Muscle of leg (tissue), 16 donors: ENCODE results near the gene MRPL17. TPM values are rescaled to one million over a fixed set of nuclear protein-coding genes. Genes with fewer than 3 reads are reported as not detected.

Source experiments
- DNase-seq: peaks from one replicate; pipeline ENCODE4 v3.0.0; 2013
- H3K27ac ChIP-seq: one replicate; pipeline ENCODE4 v1.5.1; 2013; ENCODE audit warnings: mild to moderate bottlenecking, low read length, control low read depth
- H3K27me3 ChIP-seq: one replicate; pipeline ENCODE4 v1.6.1; 2013; ENCODE audit warnings: low read length; ENCODE audit not compliant: control insufficient read depth, insufficient read depth
- H3K36me3 ChIP-seq: one replicate; pipeline ENCODE4 v1.6.1; 2013; ENCODE audit warnings: low read length; ENCODE audit not compliant: control insufficient read depth, insufficient read depth
- H3K4me1 ChIP-seq: one replicate; pipeline ENCODE4 v1.6.1; 2013; ENCODE audit warnings: low read length; ENCODE audit not compliant: control insufficient read depth, insufficient read depth
- H3K4me3 ChIP-seq: one replicate; pipeline ENCODE4 v1.5.1; 2013; ENCODE audit warnings: low read length, control low read depth
- H3K9me3 ChIP-seq: replicated peaks from 2 replicates; pipeline ENCODE4 v1.6.1; 2013; ENCODE audit warnings: low read depth, low read length; ENCODE audit not compliant: control insufficient read depth
- WGBS: methylation state at CpG from one replicate; pipeline ENCODE4 v1.1.5; 2013; ENCODE audit warnings: missing lambda C conversion rate; ENCODE audit not compliant: insufficient coverage; 5-methylcytosine and 5-hydroxymethylcytosine counted together
- long read RNA-seq, 11 donors: transcript quantifications; one replicate each; lab custom pipeline, GENCODE V29; 2026
- polyA plus RNA-seq, 8 donors: library from polyadenylated mRNA; unstranded; fragments of 120-200 nt; gene quantifications; one replicate each; pipeline versions ENCODE4 v1.2.1 to v1.2.3, GENCODE V29; 2013; ENCODE audit warnings: inconsistent platforms in 1 of 8, low replicate concordance in 1 of 8; ENCODE audit not compliant: insufficient read length in 8 of 8, insufficient read depth in 1 of 8
- total RNA-seq: library from RNA; stranded (reverse); fragments of 120-200 nt; gene quantifications from one replicate; pipeline ENCODE4 v1.2.4, GENCODE V29; 2013

MRPL17 gene
- total RNA-seq (37.2 TPM), polyA plus RNA-seq (10 to 100 TPM; 63.5 to 86.7 (median 71.7) TPM)
- long read RNA-seq, donor 1, transcript MRPL17-201 (3 exons, 1,969 nt): major isoform, 12 of 22 reads
- long read RNA-seq, donor 1, transcript MRPL17-202 (2 exons, 1,002 nt): minor isoform, 10 of 22 reads
- long read RNA-seq, donor 1, partial matches to known transcripts: 0 of 22 reads
- long read RNA-seq, donor 1, other reads (novel, unspliced or antisense): 0 of 22 reads
- long read RNA-seq, donor 2, partial matches to known transcripts: 0 of 5 reads
- long read RNA-seq, donor 2, other reads (novel, unspliced or antisense): 0 of 5 reads
- long read RNA-seq, donor 3, transcript MRPL17-202 (2 exons, 1,002 nt): minor isoform, 23 of 52 reads
- long read RNA-seq, donor 3, transcript MRPL17-201 (3 exons, 1,969 nt): major isoform, 29 of 52 reads
- long read RNA-seq, donor 3, partial matches to known transcripts: 0 of 52 reads
- long read RNA-seq, donor 3, other reads (novel, unspliced or antisense): 0 of 52 reads
- long read RNA-seq, donor 4, transcript MRPL17-201 (3 exons, 1,969 nt): major isoform, 28 of 39 reads
- long read RNA-seq, donor 4, transcript MRPL17-202 (2 exons, 1,002 nt): minor isoform, 11 of 39 reads
- long read RNA-seq, donor 4, partial matches to known transcripts: 0 of 39 reads
- long read RNA-seq, donor 4, other reads (novel, unspliced or antisense): 0 of 39 reads
- long read RNA-seq, donor 5, transcript MRPL17-201 (3 exons, 1,969 nt): major isoform, 92 of 152 reads
- long read RNA-seq, donor 5, transcript MRPL17-202 (2 exons, 1,002 nt): minor isoform, 46 of 152 reads
- long read RNA-seq, donor 5, partial matches to known transcripts: 13 of 152 reads
- long read RNA-seq, donor 5, other reads (novel, unspliced or antisense): 0 of 152 reads
- long read RNA-seq, donor 6, transcript MRPL17-202 (2 exons, 1,002 nt): minor isoform, 30 of 98 reads
- long read RNA-seq, donor 6, transcript MRPL17-201 (3 exons, 1,969 nt): major isoform, 68 of 98 reads
- long read RNA-seq, donor 6, partial matches to known transcripts: 0 of 98 reads
- long read RNA-seq, donor 6, other reads (novel, unspliced or antisense): 0 of 98 reads
- long read RNA-seq, donor 7, transcript MRPL17-202 (2 exons, 1,002 nt): minor isoform, 20 of 67 reads
- long read RNA-seq, donor 7, transcript MRPL17-201 (3 exons, 1,969 nt): major isoform, 47 of 67 reads
- long read RNA-seq, donor 7, partial matches to known transcripts: 0 of 67 reads
- long read RNA-seq, donor 7, other reads (novel, unspliced or antisense): 0 of 67 reads
- long read RNA-seq, donor 8, transcript MRPL17-202 (2 exons, 1,002 nt): minor isoform, 13 of 44 reads
- long read RNA-seq, donor 8, transcript MRPL17-201 (3 exons, 1,969 nt): major isoform, 31 of 44 reads
- long read RNA-seq, donor 8, partial matches to known transcripts: 0 of 44 reads
- long read RNA-seq, donor 8, other reads (novel, unspliced or antisense): 0 of 44 reads
- long read RNA-seq, donor 9, transcript MRPL17-201 (3 exons, 1,969 nt): major isoform, 34 of 48 reads
- long read RNA-seq, donor 9, transcript MRPL17-202 (2 exons, 1,002 nt): minor isoform, 14 of 48 reads
- long read RNA-seq, donor 9, partial matches to known transcripts: 0 of 48 reads
- long read RNA-seq, donor 9, other reads (novel, unspliced or antisense): 0 of 48 reads
- long read RNA-seq, donor 10, transcript MRPL17-202 (2 exons, 1,002 nt): minor isoform, 7 of 48 reads
- long read RNA-seq, donor 10, transcript MRPL17-201 (3 exons, 1,969 nt): major isoform, 40 of 48 reads
- long read RNA-seq, donor 10, partial matches to known transcripts: 0 of 48 reads
- long read RNA-seq, donor 10, other reads (novel, unspliced or antisense): 0 of 48 reads
- long read RNA-seq, donor 11, transcript MRPL17-201 (3 exons, 1,969 nt): major isoform, 25 of 38 reads
- long read RNA-seq, donor 11, transcript MRPL17-202 (2 exons, 1,002 nt): minor isoform, 13 of 38 reads
- long read RNA-seq, donor 11, partial matches to known transcripts: 0 of 38 reads
- long read RNA-seq, donor 11, other reads (novel, unspliced or antisense): 0 of 38 reads

DNA sequence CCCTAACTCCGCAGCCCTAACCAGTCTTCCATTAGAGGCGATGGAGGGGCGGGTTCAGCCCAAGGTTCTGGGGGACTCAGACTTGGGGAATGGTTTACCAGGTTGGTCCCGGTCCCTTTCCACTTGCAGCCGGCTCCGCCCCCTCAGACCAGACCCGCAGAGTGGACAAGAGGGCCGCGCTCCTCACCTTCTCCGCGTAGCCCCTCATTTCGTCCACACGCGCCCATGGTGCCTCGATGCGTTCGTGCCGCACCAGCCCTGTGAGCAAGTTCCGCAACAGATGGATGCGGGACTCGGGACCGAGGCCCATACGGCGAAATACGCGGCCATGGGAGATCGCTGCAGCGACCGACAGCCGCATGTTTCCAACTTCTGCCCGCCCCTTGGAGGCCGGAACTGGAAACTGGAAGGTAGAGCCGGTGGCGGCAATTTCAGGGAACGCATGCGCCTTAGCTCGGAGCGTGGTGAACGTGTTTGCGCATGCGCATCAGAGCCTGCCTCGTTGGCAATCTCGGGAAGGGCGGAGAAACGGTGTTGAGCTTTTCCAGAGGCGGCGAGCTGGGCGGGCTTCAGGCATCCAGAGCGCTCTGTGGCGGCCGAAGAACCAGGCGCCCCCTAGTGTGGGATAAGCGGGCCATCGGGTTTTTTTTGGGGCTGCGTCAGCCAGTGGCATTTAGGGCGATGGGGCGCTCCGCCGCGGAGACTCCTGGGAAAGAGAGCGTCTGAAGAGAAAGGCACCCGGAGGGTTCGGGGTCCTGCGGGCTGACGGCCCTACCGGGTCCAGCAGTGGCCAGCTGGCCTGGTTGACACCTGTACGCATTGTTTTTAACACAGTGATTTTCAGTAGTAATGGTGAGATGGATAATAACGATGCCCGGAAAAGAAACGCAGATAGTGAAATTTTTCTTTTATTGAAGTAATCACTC lies at the start of gene MRPL17:
MRPL17 (minus strand) TSS at position 405 of the 926 bp plus-strand sequence; CDS start at position 361, 44 bp downstream.
- peak; percentile 100 for DNase-seq
- WGBS: under 1% methylated on average over 65 of the region's 70 CpGs
- H3K4me1 ChIP-seq: peaks cover 14% of the 10 kb centered on the region
- H3K4me3 ChIP-seq: peak within 1 kb of the TSS; percentile 90
- H3K9me3 ChIP-seq: no peaks in the 10 kb centered on the region
- H3K36me3 ChIP-seq: peaks cover 25% of the 10 kb centered on the region
- no peaks in the 10 kb centered on the region for H3K27me3 ChIP-seq
- H3K27ac ChIP-seq: peak within 1 kb of the TSS; percentile 98

- H3K4me1 ChIP-seq: no peaks in the 10 kb centered on the region
- H3K9me3 ChIP-seq: peaks cover 3% of the 10 kb centered on the region
- no peaks in the 10 kb centered on the region for H3K27me3 ChIP-seq
- WGBS: no CpG with 5 or more reads among the region's 6 CpGs
- H3K27ac ChIP-seq: no peak overlapping the region
- no peaks in the 10 kb centered on the region for H3K36me3 ChIP-seq
- no peak for DNase-seq
- no peak overlapping the region for H3K4me3 ChIP-seq
Measured at GRCh38 chr11:6727971-6728760, 45.0 kb upstream of the MRPL17 start.

DNA sequence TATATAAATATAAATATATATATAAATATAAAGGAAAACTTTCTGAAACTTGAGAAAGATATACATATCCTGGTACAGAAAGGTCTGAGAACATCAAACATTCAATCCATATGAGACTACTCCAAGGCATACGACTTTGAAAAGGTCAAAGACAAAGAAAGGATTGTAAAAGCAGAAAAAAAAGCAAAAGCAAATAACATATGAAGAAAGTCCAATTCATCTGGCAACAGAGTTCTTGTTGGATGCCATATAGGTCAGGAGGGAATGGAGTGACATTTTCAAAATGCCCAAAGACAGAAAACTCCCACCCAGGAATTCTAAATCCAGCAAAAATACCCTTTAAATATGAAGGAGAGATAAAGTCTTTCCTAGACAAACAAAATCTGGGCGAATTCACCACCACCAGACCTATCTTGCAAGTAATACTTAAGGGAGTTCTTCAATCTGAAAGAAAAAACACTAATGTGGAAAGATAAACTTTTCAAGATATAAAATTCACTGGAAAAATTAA lies 42.3 kb upstream of the MRPL17 start:
- WGBS: no CpG with 5 or more reads among the region's 2 CpGs
- H3K27me3 ChIP-seq: no peaks in the 10 kb centered on the region
- no peak overlapping the region for H3K4me3 ChIP-seq
- H3K27ac ChIP-seq: no peak overlapping the region
- DNase-seq: no peak
- no peaks in the 10 kb centered on the region for H3K36me3 ChIP-seq
- H3K9me3 ChIP-seq: peaks cover 3% of the 10 kb centered on the region
- peaks cover 4% of the 10 kb centered on the region for H3K4me1 ChIP-seq

- peaks cover 3% of the 10 kb centered on the region for H3K9me3 ChIP-seq
- no CpG with 5 or more reads among the region's 1 CpG for WGBS
Measured at GRCh38 chr11:6724013-6724412, 40.9 kb upstream of the MRPL17 start.

DNA sequence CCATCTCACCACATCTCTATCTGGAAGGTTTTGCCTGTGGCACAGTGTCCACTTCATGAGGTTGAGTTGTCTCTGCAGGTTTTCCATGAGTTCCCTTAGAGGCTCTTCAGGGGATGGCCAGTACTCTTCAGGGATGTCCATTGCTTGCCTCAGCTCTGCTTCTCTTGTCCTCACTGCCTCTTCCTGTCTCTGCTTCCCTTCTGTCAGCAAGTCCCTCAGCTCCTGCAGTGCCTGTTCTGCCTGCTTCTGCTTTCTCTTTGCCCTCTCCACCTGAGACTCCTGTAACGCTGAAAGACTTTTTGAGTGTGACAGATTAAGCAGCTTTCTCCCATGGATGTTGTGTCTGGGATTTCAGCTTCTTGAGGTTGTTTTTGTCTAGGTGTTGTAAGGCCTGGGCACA lies 38.2 kb upstream of the MRPL17 start:
- Histone ChIP-seq H3K4me1 (peaks cover 14% of the 10 kb centered on the region), H3K9me3 (no peaks in the 10 kb centered on the region), H3K4me3 (no peak overlapping the region), H3K36me3 (no peaks in the 10 kb centered on the region), H3K27ac (no peak overlapping the region), H3K27me3 (no peaks in the 10 kb centered on the region)
- no CpG with 5 or more reads among the region's 1 CpG for WGBS
- no peak for DNase-seq

More at GRCh38 chr11:6724013-6724412, 40.9 kb upstream of the MRPL17 start:
- no peaks in the 10 kb centered on the region for H3K36me3 ChIP-seq
- DNase-seq: no peak
- H3K27ac ChIP-seq: no peak overlapping the region
- H3K27me3 ChIP-seq: no peaks in the 10 kb centered on the region
- H3K4me3 ChIP-seq: no peak overlapping the region
- H3K4me1 ChIP-seq: peaks cover 14% of the 10 kb centered on the region

DNA sequence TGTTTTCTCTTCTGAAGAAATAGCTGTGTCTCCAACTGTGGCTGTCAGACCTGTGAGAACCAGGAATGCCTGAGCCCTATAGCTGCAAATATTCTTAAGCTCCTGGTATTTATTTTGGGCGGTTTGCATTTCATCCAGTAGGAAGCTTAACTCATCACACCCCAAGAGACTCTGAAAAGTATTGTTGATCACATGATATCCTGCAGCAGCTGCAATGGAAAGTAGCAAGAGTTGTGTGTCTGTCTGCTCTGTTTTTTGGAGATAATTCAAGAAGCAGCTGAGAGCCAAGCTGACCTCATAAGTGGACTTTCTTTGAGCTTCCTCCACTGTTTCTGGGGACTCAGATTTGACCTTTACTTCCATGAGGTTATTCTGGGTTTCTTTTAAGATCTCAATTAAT lies 36.4 kb upstream of the MRPL17 start:
- peak; percentile 93 for DNase-seq
- WGBS: no CpG with 5 or more reads among the region's 1 CpG
- no peaks in the 10 kb centered on the region for H3K9me3 ChIP-seq
- H3K27me3 ChIP-seq: no peaks in the 10 kb centered on the region
- H3K27ac ChIP-seq: peak overlapping the region; percentile 26
- H3K4me3 ChIP-seq: no peak overlapping the region
- no peaks in the 10 kb centered on the region for H3K36me3 ChIP-seq
- peaks cover 14% of the 10 kb centered on the region for H3K4me1 ChIP-seq

- no peaks in the 10 kb centered on the region for H3K36me3 ChIP-seq
- no peaks in the 10 kb centered on the region for H3K27me3 ChIP-seq
- H3K27ac ChIP-seq: no peak overlapping the region
- H3K9me3 ChIP-seq: no peaks in the 10 kb centered on the region
- peaks cover 14% of the 10 kb centered on the region for H3K4me1 ChIP-seq
- 100% methylated on average over 1 of the region's 3 CpGs for WGBS
- DNase-seq: no peak
- no peak overlapping the region for H3K4me3 ChIP-seq
Measured at GRCh38 chr11:6717426-6717825, 34.3 kb upstream of the MRPL17 start.
